OCI-LY3 (cell line): ENCODE results near the gene KLF2.

Source experiments
- CTCF ChIP-seq: fragments of 200-600, 300-600 bp; sonication (generic); IDR thresholded peaks from 2 replicates; pipeline ENCODE4 v1.5.1; 2014; ENCODE audit warnings: antibody characterized with exemption, low read length, low read depth
- EZH2phosphoT487 ChIP-seq: fragments of 200-600 bp; shearing (Covaris generic); IDR thresholded peaks from 2 replicates; pipeline ENCODE4 v1.6.1; 2018; ENCODE audit warnings: antibody characterized with exemption, mixed run types, low read depth

- TF ChIP-seq CTCF: no peak
- no peak for TF ChIP-seq EZH2phosphoT487
Measured at GRCh38 chr19:16375936-16376185, 51.2 kb downstream of the KLF2 start.
